GM21786 (cell line): Measurements from ENCODE around the gene MATN1.
"Not testable (repeated sequence)": the region's sequence is repeated elsewhere in the genome, so short reads cannot be mapped to it uniquely, and the experiment has no call there.

ENCODE experiments used
- ATAC-seq: cut with Tn5 transposase; IDR thresholded peaks from one replicate; pipeline ENCODE4 v1.9.1; 2021; ENCODE audit not compliant: unreplicated experiment

MATN1 gene

DNA sequence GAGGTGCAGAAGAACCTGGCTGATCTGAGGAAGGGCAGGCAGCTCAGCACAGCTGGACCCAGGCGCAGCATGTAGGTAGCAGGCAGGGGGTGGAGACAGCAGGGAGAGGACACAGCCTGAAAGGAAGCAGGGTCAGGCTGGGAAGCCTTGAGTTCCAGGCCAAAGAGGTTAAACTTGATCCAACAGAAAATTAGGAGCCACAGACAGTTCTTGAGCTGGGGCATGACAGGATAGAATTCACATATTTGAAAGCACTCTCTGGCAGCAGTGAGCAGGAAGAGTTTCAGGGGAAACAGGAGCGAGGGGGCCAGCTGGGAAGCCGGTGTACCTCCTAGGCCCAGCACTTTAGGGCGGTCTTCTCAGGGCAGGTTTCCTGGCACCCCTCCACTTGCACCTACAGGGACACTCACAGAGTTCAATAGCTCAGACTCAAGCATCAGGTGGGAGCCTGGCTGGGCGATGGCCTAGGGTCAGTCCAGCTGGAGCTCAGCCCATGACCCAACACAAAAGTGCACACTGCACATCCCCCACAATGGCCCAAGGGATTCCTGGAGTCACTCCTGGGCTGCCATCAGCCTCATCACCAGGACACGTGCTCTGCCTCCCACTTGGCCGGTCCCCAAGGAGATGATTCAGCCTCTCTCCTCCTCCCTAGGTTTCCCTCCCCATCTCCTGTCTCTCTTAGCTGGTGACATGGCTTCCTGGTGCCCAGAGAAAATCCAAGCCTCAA is 22.7 kb downstream of the MATN1 start:
- ATAC-seq = no peak

DNA sequence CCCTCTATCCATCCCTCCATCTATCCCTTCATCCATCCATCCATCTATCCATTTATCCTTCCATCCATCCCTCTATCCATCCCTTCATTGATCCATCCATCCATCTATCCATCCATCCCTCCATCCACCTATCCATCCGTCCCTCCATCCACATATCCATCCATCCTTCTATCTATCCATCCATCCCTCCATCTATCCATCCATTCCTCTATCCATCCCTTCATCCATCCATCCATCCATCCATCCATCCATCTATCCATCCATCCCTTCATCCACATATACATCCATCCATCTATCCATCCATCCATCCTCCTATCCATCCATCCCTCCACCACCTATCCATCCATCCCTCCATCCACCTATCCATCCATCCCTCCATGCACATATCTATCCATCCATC is 23.6 kb downstream of the MATN1 start:
- no peak for ATAC-seq

- ATAC-seq = no peak
Observed at GRCh38 chr1:30698401-30698981, 24.9 kb downstream of the MATN1 start.

- ATAC-seq = peak; percentile 47
Observed at GRCh38 chr1:30697571-30698376, 25.6 kb downstream of the MATN1 start.

- ATAC-seq = no peak
Observed at GRCh38 chr1:30696831-30697230, 26.6 kb downstream of the MATN1 start.

DNA sequence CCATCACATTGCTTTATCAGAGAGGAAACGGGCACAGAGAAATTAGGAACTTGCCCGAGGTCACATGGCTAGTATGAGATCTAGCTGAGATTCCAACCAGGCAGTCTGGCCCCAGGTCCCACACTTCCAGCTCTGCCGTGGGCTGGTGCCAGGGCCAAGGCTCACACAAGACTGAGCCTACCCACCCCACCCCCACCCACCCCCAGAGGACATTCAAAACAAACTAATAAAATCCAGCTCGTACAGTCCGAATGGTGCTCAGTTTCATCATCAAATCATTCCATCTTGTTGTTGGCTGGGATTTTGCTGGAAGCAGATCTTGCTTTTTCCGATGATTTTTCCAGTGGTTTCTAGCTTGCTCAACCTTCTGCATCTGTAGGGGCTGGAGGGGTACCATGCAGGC is 27.9 kb downstream of the MATN1 start:
- ATAC-seq = no peak

DNA sequence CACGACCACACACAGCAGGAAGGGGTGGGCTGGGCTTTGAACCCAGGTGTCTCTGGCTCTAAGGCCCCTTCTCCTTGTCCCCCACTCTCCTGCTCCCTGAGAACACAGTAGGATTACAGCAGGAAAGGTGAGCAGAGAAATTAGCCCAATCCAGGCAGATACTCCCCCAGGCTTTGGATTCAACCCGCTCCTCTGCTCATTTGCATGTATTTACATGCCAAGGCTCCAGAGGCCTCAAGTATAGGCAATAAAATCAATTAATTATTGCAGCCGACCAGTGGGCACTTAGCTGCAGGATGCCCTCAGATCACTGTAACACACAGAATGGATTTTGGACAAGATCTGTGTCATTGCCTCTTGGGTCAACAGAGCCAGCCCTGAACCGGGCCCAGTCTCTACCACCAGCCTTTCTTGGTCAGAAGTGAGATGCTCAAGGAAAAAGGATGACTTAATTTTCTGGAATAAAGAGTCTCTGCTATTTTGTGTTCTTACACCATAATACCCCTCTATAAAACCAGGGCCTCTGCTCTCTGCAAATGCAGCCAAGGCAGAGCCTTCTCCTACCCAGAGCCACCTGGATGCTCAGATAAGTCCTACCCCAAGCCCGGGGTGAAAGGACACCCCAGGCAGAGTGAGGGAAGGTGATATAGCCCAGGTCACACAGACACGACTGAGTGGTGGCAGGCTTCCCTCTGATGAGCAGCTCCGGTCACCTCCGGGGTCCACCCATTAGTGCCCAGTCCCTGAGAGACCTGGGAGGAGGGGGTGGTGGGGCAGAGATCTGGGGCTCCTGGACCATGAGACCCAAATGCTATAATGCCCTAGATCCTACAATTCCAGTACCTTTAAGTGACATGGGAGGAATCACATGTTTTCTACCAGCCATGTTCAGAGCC is 28.9 kb downstream of the MATN1 start:
- ATAC-seq = no peak

DNA sequence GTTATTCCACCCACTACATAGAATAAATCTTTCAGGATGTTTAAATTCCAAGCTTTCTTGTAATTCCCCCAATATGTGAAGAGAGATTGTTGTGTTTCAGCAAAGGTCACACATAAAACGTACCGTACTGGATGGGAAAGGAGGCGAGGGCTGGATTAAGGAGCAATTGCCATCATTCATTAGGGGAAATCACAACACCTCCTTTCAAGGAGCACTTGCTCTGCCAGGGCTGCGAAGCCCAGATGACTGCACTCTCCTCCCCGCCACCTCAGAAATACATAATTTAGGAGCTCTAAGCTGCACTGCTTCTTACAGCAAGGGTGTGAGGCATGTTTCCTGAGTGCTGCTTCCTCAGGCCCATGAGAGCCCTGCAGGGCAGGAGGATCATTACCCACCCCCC is 29.6 kb downstream of the MATN1 start:
- no peak for ATAC-seq

DNA sequence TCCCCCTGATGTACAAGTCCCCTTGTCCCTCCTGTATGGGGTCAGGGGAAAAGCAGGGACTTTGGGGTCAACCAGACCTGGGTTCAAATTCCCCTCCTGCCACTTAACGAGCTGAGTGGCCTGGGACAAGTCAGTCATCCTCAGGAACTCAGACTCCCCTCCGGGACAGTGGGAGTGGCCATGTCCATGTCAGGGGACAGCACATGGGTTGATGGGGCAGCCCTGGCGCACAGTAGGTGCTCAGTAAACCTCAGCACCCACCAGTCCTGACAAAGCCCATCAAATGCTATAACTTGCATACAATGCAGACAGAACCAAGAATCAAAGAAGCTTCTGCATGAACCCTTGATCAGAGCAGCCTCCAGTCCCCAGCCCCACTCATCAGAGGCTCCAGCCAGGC is 30.0 kb downstream of the MATN1 start:
- no peak for ATAC-seq

DNA sequence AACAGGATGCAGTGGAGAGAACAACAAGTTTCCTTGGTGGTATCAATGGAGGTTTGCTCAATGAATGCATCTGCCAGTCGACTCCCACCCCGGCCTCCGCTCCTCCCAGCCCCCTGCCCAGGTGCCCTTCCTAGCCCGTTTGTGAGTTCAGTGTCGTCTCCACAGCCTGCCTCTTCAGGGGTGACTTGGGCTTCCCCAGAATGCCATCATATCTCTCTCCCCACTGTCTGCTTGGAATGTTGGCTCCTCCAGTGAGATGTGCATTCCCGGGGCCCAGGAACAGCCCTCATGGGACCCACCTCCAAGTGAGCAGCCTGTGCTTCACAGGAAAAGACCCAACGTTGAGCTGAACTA is 30.5 kb downstream of the MATN1 start:
- no peak for ATAC-seq

GRCh38 chr1:30692201-30692947 is 31.0 kb downstream of the MATN1 start:
- ATAC-seq = no peak

GRCh38 chr1:30691480-30691879 is 31.9 kb downstream of the MATN1 start:
- no peak for ATAC-seq

- no peak for ATAC-seq
Observed at GRCh38 chr1:30689901-30690645, 33.3 kb downstream of the MATN1 start.

GRCh38 chr1:30688920-30689794 is 34.2 kb downstream of the MATN1 start:
- ATAC-seq = no peak

GRCh38 chr1:30688516-30688915 is 34.9 kb downstream of the MATN1 start:
- not testable (repeated sequence) for ATAC-seq

DNA sequence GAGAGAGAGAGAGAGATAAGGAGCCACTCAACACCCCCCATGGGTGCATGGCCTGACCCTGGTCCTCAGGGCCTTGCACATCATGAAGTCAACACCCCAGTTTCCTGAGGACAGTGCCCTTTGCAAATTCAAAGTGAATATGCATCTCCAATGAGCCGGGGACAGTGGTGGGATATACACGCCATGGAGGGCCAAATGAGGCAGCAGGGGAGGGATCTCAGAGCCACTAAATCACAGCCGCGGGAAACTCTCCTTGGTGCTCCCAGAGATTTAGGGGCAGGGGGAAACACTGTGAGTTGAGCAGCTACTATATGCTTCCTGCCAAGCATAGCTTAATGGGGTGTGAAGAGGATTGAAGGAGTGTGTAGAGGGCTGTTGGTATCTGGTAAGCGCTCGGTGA is 35.5 kb downstream of the MATN1 start:
- ATAC-seq = no peak

DNA sequence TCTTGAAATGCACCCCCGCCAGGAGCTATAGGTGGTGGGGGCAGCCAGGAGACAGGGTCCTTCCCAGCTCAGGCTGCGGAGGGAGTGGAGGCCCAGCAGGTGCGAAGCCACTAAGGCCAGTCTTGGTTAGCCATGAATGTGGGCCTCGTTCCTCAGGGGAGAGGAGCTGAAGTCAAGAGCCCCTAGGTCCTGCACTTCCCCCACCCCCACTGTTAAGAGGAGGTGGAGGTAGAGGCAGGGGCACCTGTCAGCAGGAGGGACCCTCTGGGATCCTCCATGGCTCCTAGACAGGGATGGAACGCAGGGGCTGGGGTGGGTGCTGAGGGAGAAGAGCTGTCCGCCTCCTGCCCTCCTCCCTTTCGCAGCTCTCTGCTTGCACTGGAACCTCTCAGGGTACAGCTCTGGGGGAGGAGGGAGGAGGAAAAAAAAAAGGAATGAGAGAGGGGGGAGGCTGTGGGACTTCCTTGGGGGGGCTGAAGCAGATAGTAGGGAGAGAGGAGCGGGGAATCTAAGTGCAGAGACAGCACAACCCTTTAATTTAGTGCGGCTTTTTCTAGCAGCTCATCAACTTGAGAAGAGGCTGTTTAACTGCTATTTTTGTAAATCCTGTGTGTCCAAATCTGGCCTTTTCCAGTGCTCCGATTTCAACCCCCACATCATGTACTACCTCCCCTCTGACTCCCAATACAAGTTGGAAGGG is 37.0 kb downstream of the MATN1 start:
- ATAC-seq = no peak

DNA sequence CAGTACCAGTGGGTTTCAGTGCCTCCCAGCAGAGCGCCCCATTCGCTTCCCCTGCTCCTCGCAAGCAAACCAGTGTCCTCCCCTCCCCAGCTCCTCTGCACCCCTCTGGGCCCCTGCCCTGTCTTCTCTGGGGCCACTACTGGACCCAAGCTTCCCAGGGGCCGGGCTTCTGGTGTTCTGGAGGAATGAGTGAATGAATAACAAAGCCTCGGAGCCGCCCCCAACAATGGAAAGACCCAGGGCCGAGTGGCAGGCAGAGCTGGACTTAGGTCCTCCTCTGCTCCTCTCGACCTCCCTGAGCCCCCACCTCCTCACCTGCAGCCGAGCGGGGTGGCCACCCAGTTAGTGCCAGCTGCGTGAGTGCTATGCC is 37.6 kb downstream of the MATN1 start:
- ATAC-seq = no peak
